ENCODE data around the gene SYNE2. TPM values are rescaled to one million over a fixed set of nuclear protein-coding genes. Genes with fewer than 3 reads are reported as not detected.
"Not testable (repeated sequence)": the region's sequence is repeated elsewhere in the genome, so short reads cannot be mapped to it uniquely, and the experiment has no call there.

The SYNE2 gene
- 100 to 1,000 TPM in 3 of 4 donors, 10 to 100 TPM in 1; 96.9 to 207 (median 182) TPM for total RNA-seq

- H3K27ac ChIP-seq, result peak within 1 kb of the TSS; percentile 88 to 94 (median 94)
- peaks cover 3 to 21% of the 10 kb centered on the region in 2 donors for H3K4me1 ChIP-seq
- no peaks in the 10 kb centered on the region for H3K27me3 ChIP-seq
- peak; percentile 58 to 62 for DNase-seq
- intact Hi-C loops (cut with DNase I; ENCODE audit: low total_unique reads) (loop anchor here (1.0 to 10.0 kb wide), 7 partner anchors 42 to 534 kb away; partner anchors contain the start of genes MTHFD1 and WDR89), in situ Hi-C loops (cut with MboI; ENCODE audit: low sequenced_read_pairs in 4 of 4) (no loop called here)
- H3K9me3 ChIP-seq, result no peaks in the 10 kb centered on the region
- TF ChIP-seq CTCF (IDR thresholded peaks at IDR 0.05 in 4 of 5, conservative IDR thresholded peaks at IDR 0.05 in 1 of 5) (peak in 4 of 5 experiments; percentile 22 to 48 (median 41)), POLR2A (IDR thresholded peaks at IDR 0.05) (peak; percentile 58 to 66)
- ATAC-seq, result peak; percentile 85
- peak within 1 kb of the TSS; percentile 67 to 86 (median 82) for H3K4me3 ChIP-seq
- H3K36me3 ChIP-seq, result no peaks in the 10 kb centered on the region
These were observed at the start of gene SYNE2 for GRCh38 chr14:63852817-63853731. SYNE2 (plus strand) TSS chr14:63853004; CDS start chr14:63909149, 56,145 bp downstream.

GRCh38 chr14:63803221-63803791 lies 49.5 kb upstream of the SYNE2 start:
- in situ Hi-C loops (cut with MboI; ENCODE audit: low sequenced_read_pairs in 4 of 4), result loop anchor here in 3 of 4 donors (10.0 to 25.0 kb wide), 2 partner anchors 501 to 509 kb away; no protein-coding TSS in a partner anchor
- H3K9me3 ChIP-seq; H3K4me3 ChIP-seq; H3K4me1 ChIP-seq; ATAC-seq; intact Hi-C loops (cut with DNase I; ENCODE audit: low total_unique reads); DNase-seq; H3K36me3 ChIP-seq; H3K27ac ChIP-seq; H3K27me3 ChIP-seq: not testable (repeated sequence)

- H3K36me3 ChIP-seq; H3K27me3 ChIP-seq; H3K9me3 ChIP-seq; H3K4me1 ChIP-seq; H3K4me3 ChIP-seq; ATAC-seq; H3K27ac ChIP-seq; intact Hi-C loops (cut with DNase I; ENCODE audit: low total_unique reads); DNase-seq: not testable (repeated sequence)
- in situ Hi-C loops (cut with MboI; ENCODE audit: low sequenced_read_pairs in 4 of 4), result loop anchor here in 3 of 4 donors (10.0 to 25.0 kb wide), 2 partner anchors 499 to 506 kb away; no protein-coding TSS in a partner anchor
These were observed 46.7 kb upstream of the SYNE2 start for GRCh38 chr14:63806064-63806463.

- DNase-seq; H3K27ac ChIP-seq; H3K27me3 ChIP-seq; H3K36me3 ChIP-seq; H3K4me1 ChIP-seq; H3K4me3 ChIP-seq; intact Hi-C loops (cut with DNase I; ENCODE audit: low total_unique reads); H3K9me3 ChIP-seq; ATAC-seq: not testable (repeated sequence)
- in situ Hi-C loops (cut with MboI; ENCODE audit: low sequenced_read_pairs in 4 of 4), result loop anchor here in 2 of 4 donors (25.0 kb wide), 1 partner anchor 501 kb away; no protein-coding TSS in a partner anchor
These were observed 41.1 kb upstream of the SYNE2 start for GRCh38 chr14:63811692-63812091.

GRCh38 chr14:63833728-63834127 lies 19.1 kb upstream of the SYNE2 start:
- no peak overlapping the region for H3K4me3 ChIP-seq
- H3K27ac ChIP-seq, result no peak overlapping the region
- in situ Hi-C loops (cut with MboI; ENCODE audit: low sequenced_read_pairs in 4 of 4) (no loop called here), intact Hi-C loops (cut with DNase I; ENCODE audit: low total_unique reads) (no loop called here)
- DNase-seq, result no peak
- no peaks in the 10 kb centered on the region for H3K4me1 ChIP-seq
- H3K27me3 ChIP-seq, result no peaks in the 10 kb centered on the region
- no peak for ATAC-seq
- no peaks in the 10 kb centered on the region for H3K36me3 ChIP-seq
- TF ChIP-seq CTCF (IDR thresholded peaks at IDR 0.05 in 4 of 5, conservative IDR thresholded peaks at IDR 0.05 in 1 of 5), result no peak
- TF ChIP-seq POLR2A (IDR thresholded peaks at IDR 0.05), result no peak
- no peaks in the 10 kb centered on the region for H3K9me3 ChIP-seq

- DNase-seq (no peak), ATAC-seq (no peak)
- no peaks in the 10 kb centered on the region for H3K4me1 ChIP-seq
- TF ChIP-seq CTCF (IDR thresholded peaks at IDR 0.05 in 4 of 5, conservative IDR thresholded peaks at IDR 0.05 in 1 of 5) (no peak), POLR2A (IDR thresholded peaks at IDR 0.05) (no peak)
- H3K27ac ChIP-seq, result no peak overlapping the region
- no peaks in the 10 kb centered on the region for H3K27me3 ChIP-seq
- no peaks in the 10 kb centered on the region for H3K9me3 ChIP-seq
- H3K36me3 ChIP-seq, result no peaks in the 10 kb centered on the region
- H3K4me3 ChIP-seq, result no peak overlapping the region
- in situ Hi-C loops (cut with MboI; ENCODE audit: low sequenced_read_pairs in 4 of 4) (no loop called here), intact Hi-C loops (cut with DNase I; ENCODE audit: low total_unique reads) (no loop called here)
These were observed 11.8 kb upstream of the SYNE2 start for GRCh38 chr14:63840981-63841380.
